ENCODE data around the gene PHF21B.

PHF21B gene

GRCh38 chr22:45008186-45008681 lies 1.6 kb downstream of the PHF21B start:
- no peak for DNase-seq (ENCODE audit: extremely low spot score)
- POLR2A ChIA-PET: interaction anchor here (1.0 to 3.5 kb wide), 8 partner anchors 9 to 155 kb away, joined by 3 to 16 read pairs (median 4); partner anchors contain the start of gene NUP50
- CTCF ChIA-PET: interaction anchor here (0.6 kb wide), 1 partner anchor 40 kb away, joined by 3 read pairs; no protein-coding TSS in a partner anchor
- TF ChIP-seq TARDBP (IDR thresholded peaks at IDR 0.05): no peak
- TF ChIP-seq SUZ12 (IDR thresholded peaks at IDR 0.05): no peak
- no peak for TF ChIP-seq ELF4 (IDR thresholded peaks at IDR 0.05)
- TF ChIP-seq L3MBTL2 (conservative IDR thresholded peaks at IDR 0.05): peak; percentile 50

- TF ChIP-seq HDGF (IDR thresholded peaks at IDR 0.05; ENCODE audit: borderline replicate concordance) (no peak), L3MBTL2 (conservative IDR thresholded peaks at IDR 0.05) (no peak), FOXM1 (IDR thresholded peaks at IDR 0.05; ENCODE audit: borderline replicate concordance) (peak; percentile 65; the same call in 1 of the 2 replicates), NFRKB (IDR thresholded peaks at IDR 0.05) (no peak)
- POLR2A ChIA-PET: interaction anchor here (1.0 to 3.5 kb wide), 7 partner anchors 10 to 156 kb away, joined by 3 to 16 read pairs (median 4); partner anchors contain the start of gene NUP50
- peak; percentile 74 for DNase-seq (ENCODE audit: extremely low spot score)
- CTCF ChIA-PET: interaction anchor here (0.6 to 1.0 kb wide), 2 partner anchors 9 to 39 kb away, joined by 3 read pairs; no protein-coding TSS in a partner anchor
Measured at GRCh38 chr22:45007391-45008185, 2.2 kb downstream of the PHF21B start.

- POLR2A ChIA-PET: interaction anchor here (0.7 to 3.5 kb wide), 6 partner anchors 12 to 156 kb away, joined by 3 to 16 read pairs (median 3); partner anchors contain the start of gene NUP50
- CTCF ChIA-PET: interaction anchor here (1.0 kb wide), 1 partner anchor 10 kb away, joined by 3 read pairs; no protein-coding TSS in a partner anchor
- TF ChIP-seq PKNOX1 (IDR thresholded peaks at IDR 0.05) (no peak), FOXM1 (IDR thresholded peaks at IDR 0.05; ENCODE audit: borderline replicate concordance) (peak; percentile 25; the same call in 1 of the 2 replicates), CTBP1 (IDR thresholded peaks at IDR 0.05; ENCODE audit: borderline replicate concordance) (no peak), BHLHE40 (IDR thresholded peaks at IDR 0.05; ENCODE audit: borderline replicate concordance) (no peak)
- peak; percentile 42 for DNase-seq (ENCODE audit: extremely low spot score)
Measured at GRCh38 chr22:45006964-45007390, 2.8 kb downstream of the PHF21B start.

GRCh38 chr22:45006111-45006963 lies 3.5 kb downstream of the PHF21B start:
- DNase-seq (ENCODE audit: extremely low spot score): no peak
- CTCF ChIA-PET: no interaction called here
- no peak for TF ChIP-seq ZNF384 (IDR thresholded peaks at IDR 0.05)
- POLR2A ChIA-PET: interaction anchor here (0.7 to 3.5 kb wide), 3 partner anchors 11 to 157 kb away, joined by 3 to 16 read pairs (median 3); partner anchors contain the start of gene NUP50

GRCh38 chr22:45001653-45002052 lies 8.2 kb downstream of the PHF21B start:
- DNase-seq (ENCODE audit: extremely low spot score): no peak
- no peak for TF ChIP-seq SUZ12 (IDR thresholded peaks at IDR 0.05)
- no peak for TF ChIP-seq CTBP1 (IDR thresholded peaks at IDR 0.05; ENCODE audit: borderline replicate concordance)
- no peak for TF ChIP-seq PKNOX1 (IDR thresholded peaks at IDR 0.05)
- TF ChIP-seq BHLHE40 (IDR thresholded peaks at IDR 0.05; ENCODE audit: borderline replicate concordance): no peak
- TF ChIP-seq SP1 (IDR thresholded peaks at IDR 0.05): no peak
- TF ChIP-seq NFRKB (IDR thresholded peaks at IDR 0.05): no peak
- TF ChIP-seq FOXM1 (IDR thresholded peaks at IDR 0.05; ENCODE audit: borderline replicate concordance): no peak
- no peak for TF ChIP-seq LEF1 (IDR thresholded peaks at IDR 0.05; ENCODE audit: borderline replicate concordance)
- TF ChIP-seq FOXK2 (IDR thresholded peaks at IDR 0.05): no peak
- no peak for TF ChIP-seq ELF4 (IDR thresholded peaks at IDR 0.05)
- no peak for TF ChIP-seq L3MBTL2 (conservative IDR thresholded peaks at IDR 0.05)
- TF ChIP-seq ZNF384 (IDR thresholded peaks at IDR 0.05): no peak
- no peak for TF ChIP-seq HDGF (IDR thresholded peaks at IDR 0.05; ENCODE audit: borderline replicate concordance)
- TF ChIP-seq ARNT (IDR thresholded peaks at IDR 0.05): no peak
- TF ChIP-seq FOXA1 (IDR thresholded peaks at IDR 0.05): no peak
- no peak for TF ChIP-seq TARDBP (IDR thresholded peaks at IDR 0.05)
- ChIA-PET CTCF (no interaction called here), POLR2A (no interaction called here)

GRCh38 chr22:45000330-45000729 lies 9.5 kb downstream of the PHF21B start:
- no peak for DNase-seq (ENCODE audit: extremely low spot score)
- TF ChIP-seq BHLHE40 (IDR thresholded peaks at IDR 0.05; ENCODE audit: borderline replicate concordance) (no peak), ELF4 (IDR thresholded peaks at IDR 0.05) (no peak), CTBP1 (IDR thresholded peaks at IDR 0.05; ENCODE audit: borderline replicate concordance) (no peak), PKNOX1 (IDR thresholded peaks at IDR 0.05) (no peak), HDGF (IDR thresholded peaks at IDR 0.05; ENCODE audit: borderline replicate concordance) (no peak), ZNF384 (IDR thresholded peaks at IDR 0.05) (no peak), L3MBTL2 (conservative IDR thresholded peaks at IDR 0.05) (no peak), LEF1 (IDR thresholded peaks at IDR 0.05; ENCODE audit: borderline replicate concordance) (no peak), NFRKB (IDR thresholded peaks at IDR 0.05) (no peak), FOXM1 (IDR thresholded peaks at IDR 0.05; ENCODE audit: borderline replicate concordance) (no peak), TARDBP (IDR thresholded peaks at IDR 0.05) (no peak), FOXA1 (IDR thresholded peaks at IDR 0.05) (no peak), SP1 (IDR thresholded peaks at IDR 0.05) (no peak), SUZ12 (IDR thresholded peaks at IDR 0.05) (no peak), ARNT (IDR thresholded peaks at IDR 0.05) (no peak), FOXK2 (IDR thresholded peaks at IDR 0.05) (no peak)
- POLR2A ChIA-PET: interaction anchor here (0.6 kb wide), 1 partner anchor 164 kb away, joined by 3 read pairs; the partner anchor contains the start of gene NUP50
- CTCF ChIA-PET: no interaction called here

All from HEK293T (cell line).